Measurements from ENCODE around the gene ZNF789.

DNA sequence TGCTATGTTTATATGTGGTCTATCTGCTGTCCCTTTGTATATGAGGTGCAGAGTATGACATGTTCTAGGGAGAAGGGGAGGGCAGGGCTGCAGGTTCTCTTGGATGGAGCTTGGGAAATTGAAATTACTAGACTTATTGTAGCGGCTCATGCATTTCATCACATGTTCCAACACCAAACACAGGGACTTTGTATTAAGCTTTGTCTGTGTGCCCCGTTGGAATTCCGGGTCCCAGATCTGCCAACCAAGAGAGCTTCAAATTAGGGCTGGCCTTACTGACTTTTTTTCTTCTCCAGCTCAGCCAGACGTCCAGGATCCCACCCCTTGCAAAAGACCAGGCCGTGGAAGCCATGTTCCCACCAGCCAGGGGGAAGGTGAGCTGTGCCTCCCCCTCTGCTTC, 3.4 kb downstream of the ZNF789 start:
- TF ChIP-seq POLR2A (IDR thresholded peaks at IDR 0.05; ENCODE audit: low read depth, low read length) (no peak), EP300 (IDR thresholded peaks at IDR 0.05; ENCODE audit: borderline replicate concordance in 1 of 2, control insufficient read depth in 1 of 2, low read depth in 2 of 2, low read length in 2 of 2) (no peak), ATF7 (IDR thresholded peaks at IDR 0.05; ENCODE audit: low read depth) (no peak), TAF1 (IDR thresholded peaks at IDR 0.05; ENCODE audit: borderline replicate concordance, low read depth, low read length) (no peak), EZH2 (IDR thresholded peaks at IDR 0.05; ENCODE audit: borderline replicate concordance, control insufficient read depth, low read depth, low read length) (no peak), POLR2AphosphoS5 (IDR thresholded peaks at IDR 0.05; ENCODE audit: low read length) (no peak; the same call in 1 of the 2 replicates), BCL11A (IDR thresholded peaks at IDR 0.05; ENCODE audit: low read depth, low read length) (no peak)
- TF ChIP-seq, protein P1, sequence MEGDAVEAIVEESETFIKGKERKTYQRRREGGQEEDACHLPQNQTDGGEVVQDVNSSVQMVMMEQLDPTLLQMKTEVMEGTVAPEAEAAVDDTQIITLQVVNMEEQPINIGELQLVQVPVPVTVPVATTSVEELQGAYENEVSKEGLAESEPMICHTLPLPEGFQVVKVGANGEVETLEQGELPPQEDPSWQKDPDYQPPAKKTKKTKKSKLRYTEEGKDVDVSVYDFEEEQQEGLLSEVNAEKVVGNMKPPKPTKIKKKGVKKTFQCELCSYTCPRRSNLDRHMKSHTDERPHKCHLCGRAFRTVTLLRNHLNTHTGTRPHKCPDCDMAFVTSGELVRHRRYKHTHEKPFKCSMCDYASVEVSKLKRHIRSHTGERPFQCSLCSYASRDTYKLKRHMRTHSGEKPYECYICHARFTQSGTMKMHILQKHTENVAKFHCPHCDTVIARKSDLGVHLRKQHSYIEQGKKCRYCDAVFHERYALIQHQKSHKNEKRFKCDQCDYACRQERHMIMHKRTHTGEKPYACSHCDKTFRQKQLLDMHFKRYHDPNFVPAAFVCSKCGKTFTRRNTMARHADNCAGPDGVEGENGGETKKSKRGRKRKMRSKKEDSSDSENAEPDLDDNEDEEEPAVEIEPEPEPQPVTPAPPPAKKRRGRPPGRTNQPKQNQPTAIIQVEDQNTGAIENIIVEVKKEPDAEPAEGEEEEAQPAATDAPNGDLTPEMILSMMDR (IDR thresholded peaks at IDR 0.05 in 2 of 3, conservative IDR thresholded peaks at IDR 0.05 in 1 of 3; ENCODE audit: control insufficient read depth in 2 of 3, extremely low read depth in 1 of 3, insufficient read depth in 1 of 3, low read depth in 3 of 3, low read length in 3 of 3): no peak
- TF ChIP-seq, protein P2, sequence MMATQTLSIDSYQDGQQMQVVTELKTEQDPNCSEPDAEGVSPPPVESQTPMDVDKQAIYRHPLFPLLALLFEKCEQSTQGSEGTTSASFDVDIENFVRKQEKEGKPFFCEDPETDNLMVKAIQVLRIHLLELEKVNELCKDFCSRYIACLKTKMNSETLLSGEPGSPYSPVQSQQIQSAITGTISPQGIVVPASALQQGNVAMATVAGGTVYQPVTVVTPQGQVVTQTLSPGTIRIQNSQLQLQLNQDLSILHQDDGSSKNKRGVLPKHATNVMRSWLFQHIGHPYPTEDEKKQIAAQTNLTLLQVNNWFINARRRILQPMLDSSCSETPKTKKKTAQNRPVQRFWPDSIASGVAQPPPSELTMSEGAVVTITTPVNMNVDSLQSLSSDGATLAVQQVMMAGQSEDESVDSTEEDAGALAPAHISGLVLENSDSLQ (IDR thresholded peaks at IDR 0.05): no peak
- TF ChIP-seq, protein P3, sequence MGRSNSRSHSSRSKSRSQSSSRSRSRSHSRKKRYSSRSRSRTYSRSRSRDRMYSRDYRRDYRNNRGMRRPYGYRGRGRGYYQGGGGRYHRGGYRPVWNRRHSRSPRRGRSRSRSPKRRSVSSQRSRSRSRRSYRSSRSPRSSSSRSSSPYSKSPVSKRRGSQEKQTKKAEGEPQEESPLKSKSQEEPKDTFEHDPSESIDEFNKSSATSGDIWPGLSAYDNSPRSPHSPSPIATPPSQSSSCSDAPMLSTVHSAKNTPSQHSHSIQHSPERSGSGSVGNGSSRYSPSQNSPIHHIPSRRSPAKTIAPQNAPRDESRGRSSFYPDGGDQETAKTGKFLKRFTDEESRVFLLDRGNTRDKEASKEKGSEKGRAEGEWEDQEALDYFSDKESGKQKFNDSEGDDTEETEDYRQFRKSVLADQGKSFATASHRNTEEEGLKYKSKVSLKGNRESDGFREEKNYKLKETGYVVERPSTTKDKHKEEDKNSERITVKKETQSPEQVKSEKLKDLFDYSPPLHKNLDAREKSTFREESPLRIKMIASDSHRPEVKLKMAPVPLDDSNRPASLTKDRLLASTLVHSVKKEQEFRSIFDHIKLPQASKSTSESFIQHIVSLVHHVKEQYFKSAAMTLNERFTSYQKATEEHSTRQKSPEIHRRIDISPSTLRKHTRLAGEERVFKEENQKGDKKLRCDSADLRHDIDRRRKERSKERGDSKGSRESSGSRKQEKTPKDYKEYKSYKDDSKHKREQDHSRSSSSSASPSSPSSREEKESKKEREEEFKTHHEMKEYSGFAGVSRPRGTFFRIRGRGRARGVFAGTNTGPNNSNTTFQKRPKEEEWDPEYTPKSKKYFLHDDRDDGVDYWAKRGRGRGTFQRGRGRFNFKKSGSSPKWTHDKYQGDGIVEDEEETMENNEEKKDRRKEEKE (IDR thresholded peaks at IDR 0.05): no peak
- TF ChIP-seq, protein P4, sequence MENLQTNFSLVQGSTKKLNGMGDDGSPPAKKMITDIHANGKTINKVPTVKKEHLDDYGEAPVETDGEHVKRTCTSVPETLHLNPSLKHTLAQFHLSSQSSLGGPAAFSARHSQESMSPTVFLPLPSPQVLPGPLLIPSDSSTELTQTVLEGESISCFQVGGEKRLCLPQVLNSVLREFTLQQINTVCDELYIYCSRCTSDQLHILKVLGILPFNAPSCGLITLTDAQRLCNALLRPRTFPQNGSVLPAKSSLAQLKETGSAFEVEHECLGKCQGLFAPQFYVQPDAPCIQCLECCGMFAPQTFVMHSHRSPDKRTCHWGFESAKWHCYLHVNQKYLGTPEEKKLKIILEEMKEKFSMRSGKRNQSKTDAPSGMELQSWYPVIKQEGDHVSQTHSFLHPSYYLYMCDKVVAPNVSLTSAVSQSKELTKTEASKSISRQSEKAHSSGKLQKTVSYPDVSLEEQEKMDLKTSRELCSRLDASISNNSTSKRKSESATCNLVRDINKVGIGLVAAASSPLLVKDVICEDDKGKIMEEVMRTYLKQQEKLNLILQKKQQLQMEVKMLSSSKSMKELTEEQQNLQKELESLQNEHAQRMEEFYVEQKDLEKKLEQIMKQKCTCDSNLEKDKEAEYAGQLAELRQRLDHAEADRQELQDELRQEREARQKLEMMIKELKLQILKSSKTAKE (IDR thresholded peaks at IDR 0.05; ENCODE audit: low read depth, poor library complexity, severe bottlenecking): no peak
